Bronchial epithelial cell (primary cell): ENCODE results near the gene NAA38. TPM values are rescaled to one million over a fixed set of nuclear protein-coding genes. Genes with fewer than 3 reads are reported as not detected.

Experiments used
- DNase-seq: peaks from one replicate; pipeline ENCODE4 v3.0.0-alpha.2; 2010; ENCODE audit warnings: low read depth
- FAIRE-seq: peaks from 2 replicates; lab custom pipeline; 2011; peaks lifted over from hg19 to GRCh38; lab: Jason Lieb, UNC
- H3K27me3 ChIP-seq: 2 replicates; pipeline ENCODE4 v1.5.1; 2011; ENCODE audit warnings: low read length; ENCODE audit not compliant: control insufficient read depth, insufficient read depth
- H3K36me3 ChIP-seq: 2 replicates; pipeline ENCODE4 v1.5.1; 2011; ENCODE audit warnings: low read length; ENCODE audit not compliant: control insufficient read depth, insufficient read depth
- H3K4me3 ChIP-seq: 2 replicates; pipeline ENCODE4 v1.5.1; 2011; ENCODE audit warnings: mild to moderate bottlenecking, low read depth, low read length, control low read depth
- total RNA-seq: library from RNA; depleted of rRNA; stranded (reverse); fragments of >200 nt; gene quantifications from 2 replicates; pipeline ENCODE4 v1.2.1, GENCODE V29; 2014
- TF ChIP-seq, protein P1 (sequence below): IDR thresholded peaks from 2 replicates; pipeline ENCODE4 v1.5.1; 2011; ENCODE audit warnings: mild to moderate bottlenecking, moderate library complexity, low read length, control low read depth, inconsistent platforms; ENCODE audit not compliant: insufficient read depth, severe bottlenecking

NAA38 gene
- total RNA-seq, 1 donor from 2014 or later, result 36.6 TPM

DNA sequence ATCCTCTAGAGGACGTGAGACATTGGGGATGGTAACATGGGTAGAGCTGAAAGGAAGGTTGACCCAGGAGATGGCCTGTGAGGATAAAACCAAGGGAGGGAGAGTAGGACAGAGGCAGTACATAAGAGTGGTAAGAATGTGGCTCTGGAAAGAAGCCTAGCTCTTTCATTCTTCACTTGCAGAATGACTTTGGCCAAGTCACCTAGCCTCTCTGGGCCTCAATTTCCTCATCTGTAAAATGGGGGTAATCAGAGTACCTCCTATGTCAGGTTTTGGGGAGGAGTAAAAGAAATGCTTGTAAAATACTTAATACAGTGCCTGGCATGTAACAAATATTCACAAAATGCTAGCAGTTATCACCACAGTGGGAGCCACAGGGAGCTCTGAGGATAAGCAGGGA, 16.5 kb downstream of the NAA38 start:
- H3K36me3 ChIP-seq, result peaks cover 15% of the 10 kb centered on the region
- H3K27me3 ChIP-seq, result no peaks in the 10 kb centered on the region
- H3K4me3 ChIP-seq, result no peak overlapping the region
- FAIRE-seq (no peak), DNase-seq (no peak)
- TF ChIP-seq, protein P1, sequence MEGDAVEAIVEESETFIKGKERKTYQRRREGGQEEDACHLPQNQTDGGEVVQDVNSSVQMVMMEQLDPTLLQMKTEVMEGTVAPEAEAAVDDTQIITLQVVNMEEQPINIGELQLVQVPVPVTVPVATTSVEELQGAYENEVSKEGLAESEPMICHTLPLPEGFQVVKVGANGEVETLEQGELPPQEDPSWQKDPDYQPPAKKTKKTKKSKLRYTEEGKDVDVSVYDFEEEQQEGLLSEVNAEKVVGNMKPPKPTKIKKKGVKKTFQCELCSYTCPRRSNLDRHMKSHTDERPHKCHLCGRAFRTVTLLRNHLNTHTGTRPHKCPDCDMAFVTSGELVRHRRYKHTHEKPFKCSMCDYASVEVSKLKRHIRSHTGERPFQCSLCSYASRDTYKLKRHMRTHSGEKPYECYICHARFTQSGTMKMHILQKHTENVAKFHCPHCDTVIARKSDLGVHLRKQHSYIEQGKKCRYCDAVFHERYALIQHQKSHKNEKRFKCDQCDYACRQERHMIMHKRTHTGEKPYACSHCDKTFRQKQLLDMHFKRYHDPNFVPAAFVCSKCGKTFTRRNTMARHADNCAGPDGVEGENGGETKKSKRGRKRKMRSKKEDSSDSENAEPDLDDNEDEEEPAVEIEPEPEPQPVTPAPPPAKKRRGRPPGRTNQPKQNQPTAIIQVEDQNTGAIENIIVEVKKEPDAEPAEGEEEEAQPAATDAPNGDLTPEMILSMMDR, result no peak

DNA sequence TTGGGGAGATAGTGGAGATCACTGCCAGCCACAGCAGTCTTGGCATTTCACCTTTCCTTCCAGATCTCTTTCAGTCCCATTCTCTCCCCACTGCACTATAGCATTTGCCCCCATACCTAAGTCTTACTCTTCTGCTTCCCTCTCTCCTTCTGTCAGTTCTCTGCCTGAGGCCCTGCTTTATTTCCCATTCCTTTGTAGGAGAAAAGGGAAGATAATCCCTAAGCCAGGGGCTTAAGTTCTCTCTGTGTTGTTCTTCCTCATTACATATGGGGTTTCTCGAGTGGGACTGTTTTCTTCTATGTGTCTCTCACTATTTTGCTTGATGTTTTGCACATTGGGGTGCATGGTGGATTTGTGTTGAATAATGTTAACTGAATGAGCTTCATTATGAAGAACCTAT, 16.9 kb downstream of the NAA38 start:
- FAIRE-seq (no peak), DNase-seq (no peak)
- H3K27me3 ChIP-seq, result no peaks in the 10 kb centered on the region
- H3K36me3 ChIP-seq, result peaks cover 11% of the 10 kb centered on the region
- H3K4me3 ChIP-seq, result no peak overlapping the region
- TF ChIP-seq, protein P1, result no peak

DNA sequence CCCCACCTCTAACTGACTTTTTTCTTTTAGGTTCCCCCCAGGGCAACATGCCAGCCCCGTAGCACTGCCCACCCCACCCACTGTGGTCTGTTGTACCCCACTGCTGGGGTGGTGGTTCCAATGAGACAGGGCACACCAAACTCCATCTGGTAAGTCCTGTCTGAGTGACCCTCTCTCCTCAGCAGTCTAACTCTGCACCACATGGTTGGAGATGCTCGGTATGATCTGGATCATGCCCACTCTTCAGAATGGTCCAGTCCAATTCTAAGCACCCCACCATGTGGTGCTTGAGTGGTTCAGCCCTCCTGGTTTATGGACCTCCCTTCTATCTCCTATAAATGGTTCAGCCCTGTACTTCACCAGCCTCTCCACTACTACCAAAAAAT, 17.5 kb downstream of the NAA38 start:
- FAIRE-seq, result no peak
- H3K36me3 ChIP-seq, result peaks cover 6% of the 10 kb centered on the region
- no peak overlapping the region for H3K4me3 ChIP-seq
- no peaks in the 10 kb centered on the region for H3K27me3 ChIP-seq
- TF ChIP-seq, protein P1, result no peak
- DNase-seq, result no peak

DNA sequence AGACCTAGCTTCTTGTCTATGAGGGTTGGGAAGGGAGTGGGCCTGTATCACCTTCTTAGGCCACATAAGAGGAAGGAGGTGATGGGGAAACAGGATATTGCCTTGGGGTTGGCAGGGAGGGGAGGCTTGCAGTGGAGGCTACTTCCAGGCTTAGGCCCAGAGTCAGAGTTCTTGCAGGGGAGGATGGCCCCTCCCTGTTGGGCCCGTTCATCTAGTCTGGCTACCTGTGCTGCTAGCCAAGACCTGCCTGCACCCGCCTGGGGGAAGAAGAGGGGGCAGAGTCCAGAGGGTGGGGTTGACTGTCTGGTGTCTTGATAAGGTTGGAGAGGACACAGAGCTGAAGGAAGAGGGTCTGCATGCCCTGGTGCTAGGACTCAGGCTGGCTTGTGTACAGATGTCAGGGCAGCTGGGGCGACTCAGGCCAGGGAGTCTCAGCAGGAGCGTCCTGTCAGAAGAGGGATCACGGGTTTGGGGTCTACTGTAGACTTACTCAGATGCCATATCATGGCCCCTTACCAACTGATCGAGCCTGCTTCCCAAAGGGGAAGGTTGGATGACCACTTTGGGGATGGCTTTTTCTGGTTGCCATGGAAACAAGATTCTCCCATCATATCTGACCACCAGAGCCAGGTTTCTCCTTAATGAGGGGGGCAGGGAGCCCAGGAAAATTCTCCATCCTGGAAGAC, 18.0 kb downstream of the NAA38 start:
- no peaks in the 10 kb centered on the region for H3K27me3 ChIP-seq
- TF ChIP-seq, protein P1, result no peak
- FAIRE-seq, result peak; percentile 50
- peaks cover 5% of the 10 kb centered on the region for H3K36me3 ChIP-seq
- H3K4me3 ChIP-seq, result peak overlapping the region; percentile 23
- DNase-seq, result peak; percentile 74

DNA sequence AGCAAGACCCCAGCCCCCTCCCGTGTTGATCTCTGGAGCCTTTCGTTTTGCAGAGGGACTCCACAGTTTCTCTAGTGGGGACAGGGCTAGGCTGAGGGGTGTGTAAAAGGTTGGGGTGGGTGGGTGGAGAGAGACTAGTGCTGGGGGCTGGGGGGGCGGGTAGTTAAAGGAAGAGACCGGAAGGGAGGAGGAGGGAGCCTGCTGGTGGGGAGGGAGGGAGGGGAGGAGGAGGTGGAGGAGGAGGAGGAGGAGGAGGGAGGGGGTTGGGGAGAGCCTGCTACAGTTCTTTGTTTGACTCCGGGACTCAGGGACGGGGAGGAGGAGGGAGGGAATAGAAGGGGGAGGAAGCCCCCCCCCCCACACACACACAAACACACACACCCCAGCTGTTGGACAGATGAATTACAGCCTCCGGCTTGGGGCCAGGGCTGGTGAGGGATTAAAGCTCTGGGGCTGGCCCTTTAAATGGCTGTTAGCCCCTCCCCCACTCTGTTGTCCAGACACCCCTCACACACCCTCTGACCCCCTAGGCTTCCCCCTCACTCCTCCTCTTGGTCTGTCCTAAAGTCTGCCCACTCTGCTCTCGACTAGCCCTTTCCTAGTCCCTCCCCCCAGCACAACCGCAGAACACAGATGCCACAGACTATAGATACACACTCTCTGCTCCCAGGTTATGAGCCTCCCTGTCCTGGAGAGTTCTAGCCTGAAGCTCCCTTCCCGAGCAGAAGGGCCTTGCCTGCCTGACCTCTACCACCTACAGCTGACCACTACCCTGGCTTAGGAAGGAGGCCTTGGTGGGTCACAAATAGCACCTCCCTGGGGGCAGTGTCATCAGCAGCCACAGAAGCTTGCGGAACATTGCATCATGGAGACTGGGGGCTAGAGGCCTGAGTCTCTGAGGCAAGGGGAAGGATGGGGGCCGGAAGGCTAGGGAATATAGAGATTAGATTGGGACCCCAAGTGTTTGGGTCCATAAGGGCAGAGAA, 19.0 kb downstream of the NAA38 start:
- no peaks in the 10 kb centered on the region for H3K27me3 ChIP-seq
- FAIRE-seq (no peak), DNase-seq (no peak)
- H3K36me3 ChIP-seq, result peaks cover 5% of the 10 kb centered on the region
- H3K4me3 ChIP-seq, result peak overlapping the region; percentile 23
- TF ChIP-seq, protein P1, result peak; percentile 1
